HepG2 (cell line): ENCODE measurements around the gene CDK11B. TPM values are rescaled to one million over a fixed set of nuclear protein-coding genes. Genes with fewer than 3 reads are reported as not detected.

Experiments used
- CAMTA2 ChIP-seq: sonication (generic); formaldehyde crosslinking; IDR thresholded peaks from 2 replicates; pipeline ENCODE4 v1.4.0; 2020; ENCODE audit warnings: mild to moderate bottlenecking, missing genetic modification reagents, borderline replicate concordance
- HDAC2 ChIP-seq: sonication (generic); formaldehyde crosslinking; IDR thresholded peaks from 2 replicates; pipeline ENCODE4 v1.4.0; 2020; ENCODE audit warnings: missing genetic modification reagents
- HMG20B ChIP-seq: conservative IDR thresholded peaks from 2 replicates; pipeline ENCODE4 v1.6.1; 2016; ENCODE audit warnings: missing genetic modification reagents, missing compliant biosample characterization
- HNRNPH1 ChIP-seq: fragments of 200-400 bp; formaldehyde crosslinking; optimal IDR thresholded peaks from 2 replicates; pipeline ENCODE3; 2017; ENCODE audit warnings: mild to moderate bottlenecking, low read depth, low read length
- IKZF1 ChIP-seq: fragments of 450-650 bp; IDR thresholded peaks from 2 replicates; pipeline ENCODE4 v1.7.1; 2016
- KDM3A ChIP-seq: IDR thresholded peaks from 2 replicates; pipeline ENCODE4 v1.6.1; 2018; ENCODE audit warnings: low read depth, missing compliant biosample characterization
- SAP130 ChIP-seq: IDR thresholded peaks from 2 replicates; pipeline ENCODE4 v1.6.1; 2016; ENCODE audit warnings: low read depth
- SETDB1 ChIP-seq: sonication (generic); formaldehyde crosslinking; IDR thresholded peaks from 2 replicates; pipeline ENCODE4 v1.5.1; 2020; ENCODE audit warnings: missing genetic modification reagents, mild to moderate bottlenecking, borderline replicate concordance
- SOX13 ChIP-seq, 3 experiments: fragments of 450-650 bp in 1 of 3; sonication (generic) in 1 of 3; formaldehyde crosslinking in 1 of 3; IDR thresholded peaks in 2 of 3; conservative IDR thresholded peaks in 1 of 3; 2 replicates each; pipeline versions ENCODE4 v1.5.0 to v1.6.1; 2016 to 2020; ENCODE audit warnings: antibody characterized with exemption in 1 of 3, mild to moderate bottlenecking in 1 of 3, missing compliant biosample characterization in 1 of 3, missing genetic modification reagents in 1 of 3, moderate library complexity in 1 of 3
- ZFX ChIP-seq: sonication (generic); formaldehyde crosslinking; IDR thresholded peaks from 2 replicates; pipeline ENCODE4 v1.4.0; 2020; ENCODE audit warnings: mild to moderate bottlenecking, low read depth, missing genetic modification reagents, moderate library complexity
- ZKSCAN5 ChIP-seq: sonication (generic); formaldehyde crosslinking; IDR thresholded peaks from 2 replicates; pipeline ENCODE4 v1.5.1; 2020; ENCODE audit warnings: mild to moderate bottlenecking, missing genetic modification reagents
- ZMAT3 ChIP-seq: sonication (generic); formaldehyde crosslinking; conservative IDR thresholded peaks from 2 replicates; pipeline ENCODE4 v1.7.0; 2021; ENCODE audit warnings: missing genetic modification reagents
- ZNF451 ChIP-seq: sonication (generic); formaldehyde crosslinking; IDR thresholded peaks from 2 replicates; pipeline ENCODE4 v1.5.0; 2020; ENCODE audit warnings: mild to moderate bottlenecking, missing genetic modification reagents
- ZNF484 ChIP-seq: sonication (generic); formaldehyde crosslinking; IDR thresholded peaks from 2 replicates; pipeline ENCODE4 v1.5.1; 2020; ENCODE audit warnings: mild to moderate bottlenecking, low read depth, missing genetic modification reagents, borderline replicate concordance
- ZNF569 ChIP-seq: sonication (generic); formaldehyde crosslinking; IDR thresholded peaks from 2 replicates; pipeline ENCODE4 v1.5.0; 2020; ENCODE audit warnings: mild to moderate bottlenecking, missing genetic modification reagents, moderate library complexity, borderline replicate concordance
- ZNF570 ChIP-seq: sonication (generic); formaldehyde crosslinking; IDR thresholded peaks from 2 replicates; pipeline ENCODE4 v1.4.0; 2020; ENCODE audit warnings: mild to moderate bottlenecking, missing genetic modification reagents, borderline replicate concordance
- ZNF572 ChIP-seq: sonication (generic); formaldehyde crosslinking; IDR thresholded peaks from 2 replicates; pipeline ENCODE4 v1.5.1; 2020; ENCODE audit warnings: mild to moderate bottlenecking, missing genetic modification reagents
- ZNF709 ChIP-seq: sonication (generic); formaldehyde crosslinking; IDR thresholded peaks from 2 replicates; pipeline ENCODE4 v1.5.0; 2020; ENCODE audit warnings: mild to moderate bottlenecking, missing genetic modification reagents
- ZNF777 ChIP-seq: sonication (generic); formaldehyde crosslinking; IDR thresholded peaks from 2 replicates; pipeline ENCODE4 v1.4.0; 2020; ENCODE audit warnings: missing genetic modification reagents
- polyA plus RNA-seq, 8 experiments: library from polyadenylated mRNA; depleted of rRNA in 3 of 8; stranded (reverse) in 7 of 8; unstranded in 1 of 8; fragments of >200 nt; fragmentation: Illumina TruSeq in 4 of 8; extraction: Trizol in 4 of 8; gene quantifications; 2 replicates each; pipeline versions ENCODE4 v1.2.1 to v1.2.3, GENCODE V29; 2011 to 2016; ENCODE audit warnings: low read depth in 4 of 8, missing spikeins in 1 of 8, mixed read lengths in 1 of 8; ENCODE audit not compliant: insufficient read depth in 1 of 8
- total RNA-seq, 5 experiments: library from RNA; depleted of rRNA; stranded (reverse); fragments of >200 nt; fragmentation: Illumina TruSeq; extraction: Trizol; gene quantifications; 2 replicates each; pipeline ENCODE4 v1.2.3, GENCODE V29; 2016; ENCODE audit warnings: low read depth in 1 of 5
- TF ChIP-seq, protein P1 (sequence below): sonication (generic); formaldehyde crosslinking; IDR thresholded peaks from 2 replicates; pipeline ENCODE4 v1.8.0; 2022; ENCODE audit warnings: missing genetic modification reagents, mild to moderate bottlenecking, borderline replicate concordance
- TF ChIP-seq, protein P2 (sequence below): sonication (generic); formaldehyde crosslinking; IDR thresholded peaks from 2 replicates; pipeline ENCODE4 v1.4.0; 2020; ENCODE audit warnings: low read depth, mild to moderate bottlenecking, missing genetic modification reagents
- TF ChIP-seq, protein P3 (sequence below): sonication (generic); formaldehyde crosslinking; conservative IDR thresholded peaks from 2 replicates; pipeline ENCODE4 v1.4.0; 2020; ENCODE audit warnings: mild to moderate bottlenecking, missing genetic modification reagents, moderate library complexity
- TF ChIP-seq, protein P4 (sequence below): sonication (generic); formaldehyde crosslinking; IDR thresholded peaks from 2 replicates; pipeline ENCODE4 v1.8.0; 2023; ENCODE audit warnings: mild to moderate bottlenecking, missing genetic modification reagents

Gene CDK11B
- total and polyA plus RNA-seq, 2 of the 13 experiments (the other 11 are each of a cell fraction or from before 2014, with no cell fraction given), result 3.6 to 15.1 TPM

DNA sequence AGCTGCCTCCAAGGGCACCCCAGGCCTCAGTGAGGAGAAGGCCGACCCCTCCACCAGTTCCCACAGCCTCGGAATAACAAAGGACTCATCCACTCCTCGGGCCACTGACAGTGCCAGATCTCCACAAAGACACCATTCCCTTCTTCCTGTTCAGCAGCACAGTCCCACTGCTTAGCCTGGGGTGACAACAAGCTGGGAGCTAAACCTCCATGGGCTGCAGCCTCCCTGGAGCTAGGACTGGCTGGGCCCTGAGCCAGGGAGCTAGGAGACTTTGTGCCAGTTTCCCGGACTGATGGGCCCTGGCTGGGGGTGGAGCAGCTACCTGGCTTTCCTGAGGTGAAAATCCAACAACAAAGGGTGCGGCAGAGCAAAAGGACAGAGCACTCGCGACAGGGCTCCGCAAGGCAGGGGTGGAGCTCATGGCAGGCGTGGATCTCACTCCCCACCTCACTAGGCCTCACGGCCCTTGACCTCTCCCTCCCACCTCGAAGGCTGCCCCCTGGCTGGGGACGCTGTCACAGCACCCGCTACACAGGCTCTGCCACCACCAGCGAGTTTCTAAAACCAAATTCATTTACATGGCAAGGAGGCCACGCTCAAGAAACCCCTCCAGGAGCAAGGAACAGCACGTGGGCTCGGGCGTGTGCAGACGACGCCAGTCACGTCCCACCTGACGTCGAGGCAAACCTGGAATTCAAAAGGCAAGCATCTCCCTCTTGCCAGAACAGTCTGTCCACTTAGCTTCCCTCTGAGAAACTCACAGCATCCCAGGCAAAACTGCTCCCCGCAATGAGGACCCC is 20.0 kb upstream of the CDK11B start (continued):
- TF ChIP-seq ZNF572, result no peak
- TF ChIP-seq HMG20B (CRISPR knock-in tag), result 0 out of 2 replicates have a peak, but pooled peaks have one; percentile 26
- TF ChIP-seq SETDB1, result no peak
- TF ChIP-seq ZNF777, result peak; percentile 72; the same call in 1 of the 2 replicates
- TF ChIP-seq, protein P1, sequence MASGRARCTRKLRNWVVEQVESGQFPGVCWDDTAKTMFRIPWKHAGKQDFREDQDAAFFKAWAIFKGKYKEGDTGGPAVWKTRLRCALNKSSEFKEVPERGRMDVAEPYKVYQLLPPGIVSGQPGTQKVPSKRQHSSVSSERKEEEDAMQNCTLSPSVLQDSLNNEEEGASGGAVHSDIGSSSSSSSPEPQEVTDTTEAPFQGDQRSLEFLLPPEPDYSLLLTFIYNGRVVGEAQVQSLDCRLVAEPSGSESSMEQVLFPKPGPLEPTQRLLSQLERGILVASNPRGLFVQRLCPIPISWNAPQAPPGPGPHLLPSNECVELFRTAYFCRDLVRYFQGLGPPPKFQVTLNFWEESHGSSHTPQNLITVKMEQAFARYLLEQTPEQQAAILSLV (CRISPR knock-in tag), result no peak
- TF ChIP-seq, protein P2, sequence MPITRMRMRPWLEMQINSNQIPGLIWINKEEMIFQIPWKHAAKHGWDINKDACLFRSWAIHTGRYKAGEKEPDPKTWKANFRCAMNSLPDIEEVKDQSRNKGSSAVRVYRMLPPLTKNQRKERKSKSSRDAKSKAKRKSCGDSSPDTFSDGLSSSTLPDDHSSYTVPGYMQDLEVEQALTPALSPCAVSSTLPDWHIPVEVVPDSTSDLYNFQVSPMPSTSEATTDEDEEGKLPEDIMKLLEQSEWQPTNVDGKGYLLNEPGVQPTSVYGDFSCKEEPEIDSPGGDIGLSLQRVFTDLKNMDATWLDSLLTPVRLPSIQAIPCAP (CRISPR knock-in tag), result no peak
- TF ChIP-seq CAMTA2 (CRISPR knock-in tag), result 0 out of 2 replicates have a peak, but pooled peaks have one; percentile 68
- TF ChIP-seq KDM3A (CRISPR knock-in tag), result 0 out of 2 replicates have a peak, but pooled peaks have one; percentile 58
- no peak for TF ChIP-seq IKZF1
- TF ChIP-seq ZFX (CRISPR knock-in tag), result peak; percentile 99
- TF ChIP-seq, protein P3, sequence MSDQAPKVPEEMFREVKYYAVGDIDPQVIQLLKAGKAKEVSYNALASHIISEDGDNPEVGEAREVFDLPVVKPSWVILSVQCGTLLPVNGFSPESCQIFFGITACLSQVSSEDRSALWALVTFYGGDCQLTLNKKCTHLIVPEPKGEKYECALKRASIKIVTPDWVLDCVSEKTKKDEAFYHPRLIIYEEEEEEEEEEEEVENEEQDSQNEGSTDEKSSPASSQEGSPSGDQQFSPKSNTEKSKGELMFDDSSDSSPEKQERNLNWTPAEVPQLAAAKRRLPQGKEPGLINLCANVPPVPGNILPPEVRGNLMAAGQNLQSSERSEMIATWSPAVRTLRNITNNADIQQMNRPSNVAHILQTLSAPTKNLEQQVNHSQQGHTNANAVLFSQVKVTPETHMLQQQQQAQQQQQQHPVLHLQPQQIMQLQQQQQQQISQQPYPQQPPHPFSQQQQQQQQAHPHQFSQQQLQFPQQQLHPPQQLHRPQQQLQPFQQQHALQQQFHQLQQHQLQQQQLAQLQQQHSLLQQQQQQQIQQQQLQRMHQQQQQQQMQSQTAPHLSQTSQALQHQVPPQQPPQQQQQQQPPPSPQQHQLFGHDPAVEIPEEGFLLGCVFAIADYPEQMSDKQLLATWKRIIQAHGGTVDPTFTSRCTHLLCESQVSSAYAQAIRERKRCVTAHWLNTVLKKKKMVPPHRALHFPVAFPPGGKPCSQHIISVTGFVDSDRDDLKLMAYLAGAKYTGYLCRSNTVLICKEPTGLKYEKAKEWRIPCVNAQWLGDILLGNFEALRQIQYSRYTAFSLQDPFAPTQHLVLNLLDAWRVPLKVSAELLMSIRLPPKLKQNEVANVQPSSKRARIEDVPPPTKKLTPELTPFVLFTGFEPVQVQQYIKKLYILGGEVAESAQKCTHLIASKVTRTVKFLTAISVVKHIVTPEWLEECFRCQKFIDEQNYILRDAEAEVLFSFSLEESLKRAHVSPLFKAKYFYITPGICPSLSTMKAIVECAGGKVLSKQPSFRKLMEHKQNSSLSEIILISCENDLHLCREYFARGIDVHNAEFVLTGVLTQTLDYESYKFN (CRISPR knock-in tag), result peak; percentile 77
- TF ChIP-seq ZMAT3 (CRISPR knock-in tag), result 0 out of 2 replicates have a peak, but pooled peaks have one; percentile 49
- TF ChIP-seq SOX13 (IDR thresholded peaks at IDR 0.05), result no peak; the same call in 1 of the 2 replicates
- peak in 1 of 2 experiments; percentile 72; a peak in 2 of 4 replicates for TF ChIP-seq SOX13 (CRISPR knock-in tag; conservative IDR thresholded peaks at IDR 0.05 in 1 of 2, IDR thresholded peaks at IDR 0.05 in 1 of 2)
- TF ChIP-seq HDAC2 (CRISPR knock-in tag), result peak; percentile 82
- no peak for TF ChIP-seq ZNF484 (CRISPR knock-in tag)
- no peak for TF ChIP-seq HNRNPH1
- TF ChIP-seq ZNF709, result peak; percentile 25; the same call in 1 of the 2 replicates
- TF ChIP-seq ZNF451 (CRISPR knock-in tag), result no peak
- TF ChIP-seq ZNF569 (CRISPR knock-in tag), result no peak
- TF ChIP-seq SAP130 (CRISPR knock-in tag), result peak; percentile 76
- no peak for TF ChIP-seq ZKSCAN5 (CRISPR knock-in tag)
- TF ChIP-seq, protein P4, sequence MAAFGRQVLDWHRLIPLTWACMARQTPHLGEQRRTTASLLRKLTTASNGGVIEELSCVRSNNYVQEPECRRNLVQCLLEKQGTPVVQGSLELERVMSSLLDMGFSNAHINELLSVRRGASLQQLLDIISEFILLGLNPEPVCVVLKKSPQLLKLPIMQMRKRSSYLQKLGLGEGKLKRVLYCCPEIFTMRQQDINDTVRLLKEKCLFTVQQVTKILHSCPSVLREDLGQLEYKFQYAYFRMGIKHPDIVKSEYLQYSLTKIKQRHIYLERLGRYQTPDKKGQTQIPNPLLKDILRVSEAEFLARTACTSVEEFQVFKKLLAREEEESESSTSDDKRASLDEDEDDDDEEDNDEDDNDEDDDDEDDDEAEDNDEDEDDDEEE, result no peak
- TF ChIP-seq ZNF570, result no peak
